H1 (cell line): Measurements from ENCODE around the gene ZNF581. TPM values are rescaled to one million over a fixed set of nuclear protein-coding genes. Genes with fewer than 3 reads are reported as not detected.

Source experiments
- CTCF ChIA-PET: fragments of 300-600 bp; sonication (Branson Sonifier 250); formaldehyde crosslinking; loops from one replicate; lab custom pipeline; 2021; ENCODE audit not compliant: partially characterized antibody; lab: Charles Lee
- POLR2A ChIA-PET: fragments of 300-600 bp; sonication (Branson Sonifier 250); formaldehyde crosslinking; loops from one replicate; lab custom pipeline; 2021; ENCODE audit warnings: inconsistent platforms; ENCODE audit not compliant: partially characterized antibody; lab: Charles Lee
- DNase-seq, 2 experiments: peaks; one replicate each; pipeline versions ENCODE4 v3.0.0 to v3.0.0-alpha.2; 2010 to 2022; ENCODE audit warnings: low spot score in 2 of 2, low read depth in 1 of 2, mixed read lengths in 1 of 2
- FAIRE-seq: peaks from 2 replicates; lab custom pipeline; 2011; peaks lifted over from hg19 to GRCh38; lab: Jason Lieb, UNC
- H2AFZ ChIP-seq: 2 replicates; pipeline ENCODE4 v1.8.1; 2012; ENCODE audit warnings: low read length, inconsistent platforms
- H2AK5ac ChIP-seq: 2 replicates; pipeline ENCODE4 v1.6.1; 2013; ENCODE audit warnings: low read depth, low read length
- H2BK120ac ChIP-seq: replicated peaks from 2 replicates; pipeline ENCODE3; 2013; ENCODE audit warnings: low read depth, low read length, inconsistent platforms
- H2BK12ac ChIP-seq: 2 replicates; pipeline ENCODE4 v1.6.1; 2013; ENCODE audit warnings: low read depth, low read length
- H2BK15ac ChIP-seq: 2 replicates; pipeline ENCODE4 v1.6.1; 2013; ENCODE audit warnings: low read length
- H2BK20ac ChIP-seq: 2 replicates; pipeline ENCODE4 v1.6.1; 2013; ENCODE audit warnings: low read length
- H2BK5ac ChIP-seq: 2 replicates; pipeline ENCODE4 v1.6.1; 2013; ENCODE audit warnings: low read depth, low read length
- H3K14ac ChIP-seq: 2 replicates; pipeline ENCODE4 v1.6.1; 2013; ENCODE audit warnings: inconsistent platforms; ENCODE audit not compliant: insufficient read length
- H3K18ac ChIP-seq: 2 replicates; pipeline ENCODE4 v1.6.1; 2013; ENCODE audit warnings: low read length; ENCODE audit errors: extremely low read depth
- H3K23ac ChIP-seq: 2 replicates; pipeline ENCODE4 v1.6.1; 2013; ENCODE audit warnings: inconsistent platforms; ENCODE audit not compliant: insufficient read length
- H3K23me2 ChIP-seq: 2 replicates; pipeline ENCODE4 v1.6.1; 2013; ENCODE audit warnings: low read depth, low read length
- H3K27ac ChIP-seq: 2 replicates; pipeline ENCODE4 v1.6.1; 2011; ENCODE audit warnings: low read depth, low read length, inconsistent platforms
- H3K27me3 ChIP-seq, 4 experiments: replicated peaks in 1 of 4; 1 replicate in 1 of 4; 2 replicates in 3 of 4; pipeline versions ENCODE4 v1.6.1 to v1.8.1; 2011 to 2013; ENCODE audit warnings: low read length in 3 of 4, mild to moderate bottlenecking in 3 of 4, inconsistent platforms in 2 of 4, mixed read lengths in 2 of 4, moderate library complexity in 1 of 4; ENCODE audit not compliant: control insufficient read depth in 3 of 4, insufficient read depth in 3 of 4; ENCODE audit errors: extremely low read depth in 1 of 4
- H3K36me3 ChIP-seq, 4 experiments: 2 replicates each; pipeline versions ENCODE4 v1.6.1 to v1.8.1; 2011 to 2013; ENCODE audit warnings: mild to moderate bottlenecking in 4 of 4, low read length in 3 of 4, moderate library complexity in 2 of 4, control low read depth in 1 of 4, inconsistent platforms in 1 of 4; ENCODE audit not compliant: insufficient read depth in 4 of 4, control insufficient read depth in 2 of 4
- H3K4ac ChIP-seq: replicated peaks from 2 replicates; pipeline ENCODE3; 2013; ENCODE audit warnings: low read length, low read depth, mixed read lengths, inconsistent platforms; ENCODE audit not compliant: insufficient read length
- H3K4me1 ChIP-seq, 4 experiments: replicated peaks in 1 of 4; 1 replicate in 1 of 4; 2 replicates in 3 of 4; pipeline versions ENCODE4 v1.6.1 to v1.8.1; 2011 to 2013; ENCODE audit warnings: low read length in 3 of 4, inconsistent platforms in 2 of 4, mixed read lengths in 1 of 4; ENCODE audit not compliant: insufficient read depth in 4 of 4, control insufficient read depth in 3 of 4
- H3K4me2 ChIP-seq, 2 experiments: 2 replicates each; pipeline versions ENCODE4 v1.6.1 to v1.8.1; 2011 to 2013; ENCODE audit warnings: low read depth in 2 of 2, low read length in 2 of 2, control low read depth in 1 of 2, inconsistent platforms in 1 of 2, mild to moderate bottlenecking in 1 of 2; ENCODE audit not compliant: insufficient read depth in 1 of 2
- H3K4me3 ChIP-seq, 4 experiments: fragments of 200-600, 300-600 bp in 1 of 4; sonication (generic), shearing (Covaris generic), sonication (Bioruptor Twin) in 1 of 4; 2 replicates each; pipeline versions ENCODE4 v1.5.1 to v1.8.1; 2011 to 2016; ENCODE audit warnings: low read length in 4 of 4, low read depth in 3 of 4, control low read depth in 2 of 4, inconsistent platforms in 2 of 4, mild to moderate bottlenecking in 2 of 4, mixed read lengths in 1 of 4, moderate library complexity in 1 of 4; ENCODE audit not compliant: insufficient read depth in 2 of 4; ENCODE audit errors: extremely low read depth in 1 of 4
- H3K56ac ChIP-seq: replicated peaks from 2 replicates; pipeline ENCODE3; 2013; ENCODE audit warnings: low read depth, mild to moderate bottlenecking, mixed read lengths, low read length, inconsistent platforms; ENCODE audit not compliant: insufficient read length
- H3K79me1 ChIP-seq: 2 replicates; pipeline ENCODE4 v1.6.1; 2013; ENCODE audit warnings: low read depth, low read length, control low read depth
- H3K79me2 ChIP-seq, 2 experiments: 2 replicates each; pipeline versions ENCODE4 v1.6.1 to v1.8.1; 2012 to 2013; ENCODE audit warnings: low read length in 2 of 2, mild to moderate bottlenecking in 2 of 2, inconsistent platforms in 1 of 2; ENCODE audit not compliant: insufficient read depth in 2 of 2, control insufficient read depth in 1 of 2
- H3K9ac ChIP-seq, 4 experiments: replicated peaks in 1 of 4; 1 replicate in 1 of 4; 2 replicates in 3 of 4; pipeline versions ENCODE4 v1.6.1 to v1.8.1; 2011 to 2013; ENCODE audit warnings: low read depth in 3 of 4, low read length in 3 of 4, control low read depth in 2 of 4, mild to moderate bottlenecking in 2 of 4, moderate library complexity in 2 of 4, inconsistent platforms in 1 of 4; ENCODE audit errors: extremely low read depth in 1 of 4
- H3K9me3 ChIP-seq, 2 experiments: 2 replicates each; pipeline versions ENCODE4 v1.6.1 to v1.8.1; 2012 to 2013; ENCODE audit warnings: mild to moderate bottlenecking in 2 of 2, moderate library complexity in 2 of 2, control low read depth in 1 of 2, inconsistent platforms in 1 of 2, low read depth in 1 of 2, low read length in 1 of 2, mixed read lengths in 1 of 2; ENCODE audit not compliant: insufficient read depth in 2 of 2
- H4K20me1 ChIP-seq, 2 experiments: replicated peaks in 1 of 2; 2 replicates each; pipeline versions ENCODE3 to v1.8.1; 2011 to 2013; ENCODE audit warnings: inconsistent platforms in 2 of 2, low read length in 2 of 2, mild to moderate bottlenecking in 1 of 2; ENCODE audit not compliant: insufficient read depth in 2 of 2, control insufficient read depth in 1 of 2
- H4K5ac ChIP-seq: 2 replicates; pipeline ENCODE4 v1.6.1; 2013; ENCODE audit warnings: low read length, low read depth, mixed read lengths, inconsistent platforms; ENCODE audit not compliant: insufficient read length
- H4K8ac ChIP-seq: 2 replicates; pipeline ENCODE4 v1.8.0; 2013; ENCODE audit warnings: mild to moderate bottlenecking, moderate library complexity, low read length, inconsistent platforms; ENCODE audit not compliant: insufficient read depth; ENCODE audit errors: extremely low read depth
- H4K91ac ChIP-seq: replicated peaks from 2 replicates; pipeline ENCODE3; 2013; ENCODE audit warnings: low read length, mixed read lengths, inconsistent platforms; ENCODE audit not compliant: insufficient read length
- EP300 ChIP-seq, 2 experiments: IDR thresholded peaks; 1 replicate in 1 of 2; 2 replicates in 1 of 2; pipeline ENCODE4 v1.6.1; 2011 to 2012; ENCODE audit warnings: low read depth in 2 of 2, low read length in 2 of 2, mild to moderate bottlenecking in 2 of 2, borderline replicate concordance in 1 of 2, inconsistent platforms in 1 of 2, moderate library complexity in 1 of 2
- FOSL1 ChIP-seq: IDR thresholded peaks from 2 replicates; pipeline ENCODE4 v1.6.1; 2011; ENCODE audit warnings: mild to moderate bottlenecking, low read depth, low read length, moderate library complexity; ENCODE audit not compliant: insufficient read depth
- HDAC6 ChIP-seq: IDR thresholded peaks from one replicate; pipeline ENCODE4 v1.7.1; 2012; ENCODE audit warnings: low read depth, mild to moderate bottlenecking, inconsistent platforms, low read length, moderate library complexity
- JUN ChIP-seq: IDR thresholded peaks from 2 replicates; pipeline ENCODE4 v1.6.1; 2011; ENCODE audit warnings: low read depth, mild to moderate bottlenecking, improper control_type of control experiment, low read length
- KDM5A ChIP-seq: fragments of 200-600 bp; IDR thresholded peaks from 2 replicates; pipeline ENCODE4 v1.7.1; 2012; ENCODE audit warnings: mild to moderate bottlenecking, low read length, inconsistent platforms, mixed read lengths
- POLR2A ChIP-seq, 2 experiments: IDR thresholded peaks; 1 replicate in 1 of 2; 2 replicates in 1 of 2; pipeline ENCODE4 v1.6.1; 2011; ENCODE audit warnings: low read depth in 2 of 2, low read length in 2 of 2, mild to moderate bottlenecking in 2 of 2; ENCODE audit errors: control extremely low read depth in 1 of 2
- POLR2AphosphoS5 ChIP-seq: IDR thresholded peaks from 2 replicates; pipeline ENCODE4 v1.6.1; 2011; ENCODE audit warnings: low read depth, low read length
- POU5F1 ChIP-seq: IDR thresholded peaks from 2 replicates; pipeline ENCODE4 v1.6.1; 2011; ENCODE audit warnings: low read depth, mild to moderate bottlenecking, low read length, moderate library complexity
- RAD21 ChIP-seq, 2 experiments: IDR thresholded peaks in 1 of 2; conservative IDR thresholded peaks in 1 of 2; 2 replicates each; pipeline ENCODE4 v1.6.1; 2011; ENCODE audit warnings: low read depth in 2 of 2, low read length in 2 of 2, improper control_type of control experiment in 1 of 2, inconsistent platforms in 1 of 2, mild to moderate bottlenecking in 1 of 2, moderate library complexity in 1 of 2
- RBBP5 ChIP-seq: IDR thresholded peaks from 2 replicates; pipeline ENCODE4 v1.7.1; 2012; ENCODE audit warnings: low read depth, mild to moderate bottlenecking, inconsistent platforms, low read length, moderate library complexity, borderline replicate concordance
- SP4 ChIP-seq: IDR thresholded peaks from 2 replicates; pipeline ENCODE4 v1.6.1; 2012; ENCODE audit warnings: low read length, inconsistent platforms
- TAF7 ChIP-seq: optimal IDR thresholded peaks from 2 replicates; pipeline ENCODE3; 2011; ENCODE audit warnings: low read depth, mild to moderate bottlenecking, inconsistent platforms, low read length, moderate library complexity, borderline replicate concordance
- TCF12 ChIP-seq: IDR thresholded peaks from 2 replicates; pipeline ENCODE4 v1.6.1; 2011; ENCODE audit warnings: low read depth, mild to moderate bottlenecking, low read length
- WGBS, 2 experiments: shearing (Covaris generic) in 1 of 2; methylation state at CpG; one replicate each; pipeline versions ENCODE4 v1.1.6 to v1.1.7; 2013 to 2015; ENCODE audit warnings: low lambda C conversion rate in 2 of 2, mixed read lengths in 2 of 2, inconsistent platforms in 1 of 2, low coverage in 1 of 2, missing lambda C conversion rate in 1 of 2; ENCODE audit not compliant: insufficient replicate concordance in 2 of 2, insufficient coverage in 1 of 2, insufficient read length in 1 of 2; ENCODE audit errors: extremely low coverage in 1 of 2, missing lambda C conversion rate in 1 of 2; 5-methylcytosine and 5-hydroxymethylcytosine counted together
- polyA plus RNA-seq, 7 experiments: library from polyadenylated mRNA; depleted of rRNA in 3 of 7; stranded (reverse) in 5 of 7; unstranded in 2 of 7; fragments of >200 nt in 5 of 7; fragments of 200-250 nt in 2 of 7; gene quantifications; 1 replicate in 5 of 7; 2 replicates in 1 of 7; 4 replicates in 1 of 7; pipeline versions ENCODE4 v1.2.1 to v1.2.3, GENCODE V29; 2011 to 2013; ENCODE audit warnings: missing spikeins in 2 of 7, mixed read lengths in 2 of 7
- total RNA-seq: library from RNA; stranded (reverse); fragmentation: NEBNext Ultra II Directional; extraction: Animal tissue kit (Norgen Biotek cat#: 25700); gene quantifications from 2 replicates; pipeline ENCODE4 v1.2.1, GENCODE V29; 2021

ZNF581 gene
- total and polyA plus RNA-seq, 2 of the 8 experiments (the other 6 are each of a cell fraction or from before 2014, with no cell fraction given): 73.0 to 76.1 TPM

DNA sequence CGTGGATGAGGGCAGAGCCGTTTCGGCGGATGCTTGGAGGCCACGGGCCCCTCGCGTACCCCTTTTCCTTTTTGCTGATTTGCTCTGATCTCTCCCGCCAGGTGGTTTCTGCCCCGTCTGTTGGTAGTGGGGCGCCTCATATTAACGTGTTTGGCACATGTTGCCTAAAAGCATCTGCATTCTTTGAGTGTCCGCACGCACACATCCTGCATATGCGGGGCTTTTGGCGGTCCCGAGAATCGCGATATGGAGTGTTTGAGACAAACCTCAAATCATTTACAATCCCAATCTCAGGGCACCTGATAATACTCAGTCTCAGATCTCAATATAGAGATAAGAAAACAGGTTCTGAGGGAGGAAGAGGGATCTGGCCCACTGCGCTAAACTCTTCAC lies 12.2 kb downstream of the ZNF581 start:
- DNase-seq: no peak
- Histone ChIP-seq H3K14ac (no peak overlapping the region), H4K20me1 (peaks cover 22% of the 10 kb centered on the region in 2 experiments), H3K4ac (peak overlapping the region; percentile 36), H2BK120ac (no peak overlapping the region), H2BK20ac (0 out of 2 replicates have a peak overlapping the region, but pooled peaks have one; percentile 13), H4K5ac (peak overlapping the region; percentile 89), H3K4me1 (peaks cover 3 to 18% (median 10%) of the 10 kb centered on the region in 4 experiments; a peak in 6 of 7 replicates), H2BK5ac (peak overlapping the region; percentile 97), H4K8ac (peak overlapping the region; percentile 92), H3K79me2 (peaks cover 45 to 53% of the 10 kb centered on the region in 2 experiments), H2AFZ (no peak overlapping the region), H3K56ac (peak overlapping the region; percentile 93), H3K9ac (peak overlapping the region; percentile 83 to 100 (median 98)), H3K36me3 (peaks cover 4 to 11% (median 6%) of the 10 kb centered on the region in 4 experiments; a peak in 4 of 8 replicates), H3K4me2 (peak overlapping the region; percentile 81 to 94), H3K27ac (peak overlapping the region; percentile 98), H3K23ac (no peak overlapping the region), H4K91ac (peak overlapping the region; percentile 81), H3K4me3 (peak overlapping the region; percentile 84 to 93 (median 92)), H3K9me3 (no peaks in the 10 kb centered on the region), H3K79me1 (peaks cover 9% of the 10 kb centered on the region; the same call in 1 of the 2 replicates), H3K27me3 (no peaks in the 10 kb centered on the region), H2BK15ac (peak overlapping the region; percentile 10; the same call in 1 of the 2 replicates), H3K18ac (peak overlapping the region; percentile 95), H2BK12ac (peak overlapping the region; percentile 6; the same call in 1 of the 2 replicates), H2AK5ac (peak overlapping the region; percentile 70; the same call in 1 of the 2 replicates), H3K23me2 (peaks cover 13% of the 10 kb centered on the region)
- POLR2A ChIA-PET: interaction anchor here (0.9 to 5.8 kb wide), 5 partner anchors 8 to 21 kb away, joined by 5 to 75 read pairs (median 16); partner anchors contain the start of gene EPN1
- no peak for FAIRE-seq
- 0% methylated on average over 19 of the region's 19 CpGs; no CpG with 5 or more reads in 1 of the 2 experiments for WGBS, 2 experiments
- CTCF ChIA-PET: interaction anchor here (2.3 kb wide), 1 partner anchor 23 kb away, joined by 9 read pairs; no protein-coding TSS in a partner anchor
- TF ChIP-seq FOSL1 (no peak), POU5F1 (no peak), JUN (no peak), EP300 (IDR thresholded peaks at IDR 0.05; ENCODE audit: borderline replicate concordance in 1 of 2, low read depth in 2 of 2, low read length in 2 of 2) (no peak), POLR2AphosphoS5 (no peak), POLR2A (IDR thresholded peaks at IDR 0.05; ENCODE audit: control extremely low read depth in 1 of 2, low read depth in 2 of 2, low read length in 2 of 2) (peak in 1 of 2 experiments; percentile 51; a peak in 1 of 3 replicates), TAF7 (peak; percentile 21), TCF12 (no peak), KDM5A (no peak; the same call in 1 of the 2 replicates), RBBP5 (0 out of 2 replicates have a peak, but pooled peaks have one; percentile 1), SP4 (no peak), HDAC6 (no peak), RAD21 (IDR thresholded peaks at IDR 0.05 in 1 of 2, conservative IDR thresholded peaks at IDR 0.05 in 1 of 2; ENCODE audit: low read depth in 2 of 2, low read length in 2 of 2) (no peak)
